ENCODE measurements around the gene SCFD2. TPM values are rescaled to one million over a fixed set of nuclear protein-coding genes. Genes with fewer than 3 reads are reported as not detected.

SCFD2 gene
- polyA plus RNA-seq, 2 of the 4 experiments (the other 2 are of a cell fraction): 7.6 to 10.8 TPM

DNA sequence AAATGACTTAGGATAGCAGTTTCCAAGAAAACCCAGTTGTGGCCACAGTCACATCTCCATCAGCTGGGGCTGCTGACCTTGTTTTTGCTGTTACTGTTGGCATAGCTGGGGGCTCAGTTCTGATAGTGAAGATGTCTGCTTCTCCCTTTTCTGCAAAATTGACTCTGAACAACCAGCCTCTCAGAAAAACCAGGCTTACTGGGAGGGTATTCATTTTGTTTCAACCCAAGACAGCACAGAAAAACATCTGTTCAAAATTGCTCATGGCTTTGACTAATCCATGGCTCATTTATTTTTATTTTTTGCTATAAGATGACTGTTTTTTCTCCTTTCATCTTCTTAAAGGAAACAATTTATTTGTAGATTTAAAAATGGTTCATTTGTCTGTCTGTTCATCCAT is 450.7 kb downstream of the SCFD2 start:
- no peak for TF ChIP-seq BHLHE40 (IDR thresholded peaks at IDR 0.05; ENCODE audit: low read depth, low read length)
- ATAC-seq: no peak
- ChIA-PET CTCF (no interaction called here), POLR2A (no interaction called here)
- no peak for FAIRE-seq
- H3K4me2 ChIP-seq: no peak overlapping the region
- DNase-seq (ENCODE audit: low read depth in 1 of 2, low spot score in 1 of 2): no peak
- H3K4me1 ChIP-seq: no peaks in the 10 kb centered on the region
- H3K4me3 ChIP-seq: no peak overlapping the region
- H3K27ac ChIP-seq: no peak overlapping the region
- no peaks in the 10 kb centered on the region for H3K9me3 ChIP-seq

- H3K4me3 ChIP-seq: no peak overlapping the region
- POLR2A ChIA-PET: no interaction called here
- H3K4me1 ChIP-seq: no peaks in the 10 kb centered on the region
- H3K4me2 ChIP-seq: no peak overlapping the region
- no peak overlapping the region for H3K27ac ChIP-seq
- TF ChIP-seq FOSB (CRISPR knock-in tag; IDR thresholded peaks at IDR 0.05) (no peak), FOXS1 (CRISPR knock-in tag; IDR thresholded peaks at IDR 0.05) (no peak), ZFP36 (IDR thresholded peaks at IDR 0.05; ENCODE audit: borderline replicate concordance, partially characterized antibody) (no peak), MAZ (IDR thresholded peaks at IDR 0.05; ENCODE audit: borderline replicate concordance, low read depth, low read length) (no peak), SREBF2 (IDR thresholded peaks at IDR 0.05) (no peak), HES2 (IDR thresholded peaks at IDR 0.05) (no peak)
- TF ChIP-seq, protein P1, sequence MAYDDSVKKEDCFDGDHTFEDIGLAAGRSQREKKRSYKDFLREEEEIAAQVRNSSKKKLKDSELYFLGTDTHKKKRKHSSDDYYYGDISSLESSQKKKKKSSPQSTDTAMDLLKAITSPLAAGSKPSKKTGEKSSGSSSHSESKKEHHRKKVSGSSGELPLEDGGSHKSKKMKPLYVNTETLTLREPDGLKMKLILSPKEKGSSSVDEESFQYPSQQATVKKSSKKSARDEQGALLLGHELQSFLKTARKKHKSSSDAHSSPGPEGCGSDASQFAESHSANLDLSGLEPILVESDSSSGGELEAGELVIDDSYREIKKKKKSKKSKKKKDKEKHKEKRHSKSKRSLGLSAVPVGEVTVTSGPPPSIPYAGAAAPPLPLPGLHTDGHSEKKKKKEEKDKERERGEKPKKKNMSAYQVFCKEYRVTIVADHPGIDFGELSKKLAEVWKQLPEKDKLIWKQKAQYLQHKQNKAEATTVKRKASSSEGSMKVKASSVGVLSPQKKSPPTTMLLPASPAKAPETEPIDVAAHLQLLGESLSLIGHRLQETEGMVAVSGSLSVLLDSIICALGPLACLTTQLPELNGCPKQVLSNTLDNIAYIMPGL (CRISPR knock-in tag; IDR thresholded peaks at IDR 0.05; ENCODE audit: borderline replicate concordance): no peak
- ATAC-seq (no peak), DNase-seq (ENCODE audit: low read depth in 1 of 2, low spot score in 1 of 2) (no peak), FAIRE-seq (no peak)
- H3K9me3 ChIP-seq: no peaks in the 10 kb centered on the region
- CTCF ChIA-PET: interaction anchor here (0.5 to 0.6 kb wide), 2 partner anchors 23 to 1319 kb away, joined by 3 read pairs; no protein-coding TSS in a partner anchor
- 75% methylated on average over 3 of the region's 3 CpGs for WGBS (ENCODE audit: missing lambda C conversion rate)
Observed at GRCh38 chr4:52914051-52914605, 451.7 kb downstream of the SCFD2 start.

- no peak for ATAC-seq
- no peaks in the 10 kb centered on the region for H3K9me3 ChIP-seq
- no peaks in the 10 kb centered on the region for H3K4me1 ChIP-seq
- no peak for TF ChIP-seq NPAS2 (CRISPR knock-in tag; IDR thresholded peaks at IDR 0.05; ENCODE audit: borderline replicate concordance)
- TF ChIP-seq KDM5A (IDR thresholded peaks at IDR 0.05): no peak
- no peak for TF ChIP-seq CHD2 (IDR thresholded peaks at IDR 0.05; ENCODE audit: low read length, partially characterized antibody)
- no peak for TF ChIP-seq ZC3H11A (IDR thresholded peaks at IDR 0.05)
- TF ChIP-seq RFX5 (IDR thresholded peaks at IDR 0.05): no peak
- TF ChIP-seq CBX8 (IDR thresholded peaks at IDR 0.05): no peak
- TF ChIP-seq CBX2 (IDR thresholded peaks at IDR 0.05; ENCODE audit: borderline replicate concordance, low read depth): no peak
- no peak for TF ChIP-seq FOSB (CRISPR knock-in tag; IDR thresholded peaks at IDR 0.05)
- TF ChIP-seq TFCP2L1 (CRISPR knock-in tag; IDR thresholded peaks at IDR 0.05): no peak
- TF ChIP-seq RCOR1 (IDR thresholded peaks at IDR 0.05; ENCODE audit: low read depth, low read length): no peak
- no peak for TF ChIP-seq RNF2 (IDR thresholded peaks at IDR 0.05; ENCODE audit: borderline replicate concordance, low read depth)
- TF ChIP-seq, protein P2, sequence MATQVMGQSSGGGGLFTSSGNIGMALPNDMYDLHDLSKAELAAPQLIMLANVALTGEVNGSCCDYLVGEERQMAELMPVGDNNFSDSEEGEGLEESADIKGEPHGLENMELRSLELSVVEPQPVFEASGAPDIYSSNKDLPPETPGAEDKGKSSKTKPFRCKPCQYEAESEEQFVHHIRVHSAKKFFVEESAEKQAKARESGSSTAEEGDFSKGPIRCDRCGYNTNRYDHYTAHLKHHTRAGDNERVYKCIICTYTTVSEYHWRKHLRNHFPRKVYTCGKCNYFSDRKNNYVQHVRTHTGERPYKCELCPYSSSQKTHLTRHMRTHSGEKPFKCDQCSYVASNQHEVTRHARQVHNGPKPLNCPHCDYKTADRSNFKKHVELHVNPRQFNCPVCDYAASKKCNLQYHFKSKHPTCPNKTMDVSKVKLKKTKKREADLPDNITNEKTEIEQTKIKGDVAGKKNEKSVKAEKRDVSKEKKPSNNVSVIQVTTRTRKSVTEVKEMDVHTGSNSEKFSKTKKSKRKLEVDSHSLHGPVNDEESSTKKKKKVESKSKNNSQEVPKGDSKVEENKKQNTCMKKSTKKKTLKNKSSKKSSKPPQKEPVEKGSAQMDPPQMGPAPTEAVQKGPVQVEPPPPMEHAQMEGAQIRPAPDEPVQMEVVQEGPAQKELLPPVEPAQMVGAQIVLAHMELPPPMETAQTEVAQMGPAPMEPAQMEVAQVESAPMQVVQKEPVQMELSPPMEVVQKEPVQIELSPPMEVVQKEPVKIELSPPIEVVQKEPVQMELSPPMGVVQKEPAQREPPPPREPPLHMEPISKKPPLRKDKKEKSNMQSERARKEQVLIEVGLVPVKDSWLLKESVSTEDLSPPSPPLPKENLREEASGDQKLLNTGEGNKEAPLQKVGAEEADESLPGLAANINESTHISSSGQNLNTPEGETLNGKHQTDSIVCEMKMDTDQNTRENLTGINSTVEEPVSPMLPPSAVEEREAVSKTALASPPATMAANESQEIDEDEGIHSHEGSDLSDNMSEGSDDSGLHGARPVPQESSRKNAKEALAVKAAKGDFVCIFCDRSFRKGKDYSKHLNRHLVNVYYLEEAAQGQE (IDR thresholded peaks at IDR 0.05): no peak
- TF ChIP-seq TP53 (CRISPR knock-in tag; IDR thresholded peaks at IDR 0.05): no peak
- TF ChIP-seq, protein P1 (CRISPR knock-in tag; IDR thresholded peaks at IDR 0.05; ENCODE audit: borderline replicate concordance): no peak
- TF ChIP-seq, protein P3, sequence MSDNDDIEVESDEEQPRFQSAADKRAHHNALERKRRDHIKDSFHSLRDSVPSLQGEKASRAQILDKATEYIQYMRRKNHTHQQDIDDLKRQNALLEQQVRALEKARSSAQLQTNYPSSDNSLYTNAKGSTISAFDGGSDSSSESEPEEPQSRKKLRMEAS (IDR thresholded peaks at IDR 0.05): no peak
- no peak for TF ChIP-seq MYC (IDR thresholded peaks at IDR 0.05; ENCODE audit: borderline replicate concordance, low read length)
- TF ChIP-seq, protein P4, sequence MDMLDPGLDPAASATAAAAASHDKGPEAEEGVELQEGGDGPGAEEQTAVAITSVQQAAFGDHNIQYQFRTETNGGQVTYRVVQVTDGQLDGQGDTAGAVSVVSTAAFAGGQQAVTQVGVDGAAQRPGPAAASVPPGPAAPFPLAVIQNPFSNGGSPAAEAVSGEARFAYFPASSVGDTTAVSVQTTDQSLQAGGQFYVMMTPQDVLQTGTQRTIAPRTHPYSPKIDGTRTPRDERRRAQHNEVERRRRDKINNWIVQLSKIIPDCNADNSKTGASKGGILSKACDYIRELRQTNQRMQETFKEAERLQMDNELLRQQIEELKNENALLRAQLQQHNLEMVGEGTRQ (IDR thresholded peaks at IDR 0.05): no peak
- no peak for TF ChIP-seq ZFP36 (IDR thresholded peaks at IDR 0.05; ENCODE audit: borderline replicate concordance, partially characterized antibody)
- TF ChIP-seq MAFK (IDR thresholded peaks at IDR 0.05; ENCODE audit: partially characterized antibody): no peak
- no peak for TF ChIP-seq MAZ (IDR thresholded peaks at IDR 0.05; ENCODE audit: borderline replicate concordance, low read depth, low read length)
- no peak overlapping the region for H3K27ac ChIP-seq
- H3K4me3 ChIP-seq: no peak overlapping the region
- DNase-seq (ENCODE audit: low read depth in 1 of 2, low spot score in 1 of 2): no peak
- 92% methylated on average over 2 of the region's 2 CpGs for WGBS (ENCODE audit: missing lambda C conversion rate)
- POLR2A ChIA-PET: no interaction called here
- CTCF ChIA-PET: interaction anchor here (1.2 kb wide), 1 partner anchor 44 kb away, joined by 5 read pairs; no protein-coding TSS in a partner anchor
- H3K4me2 ChIP-seq: no peak overlapping the region
- FAIRE-seq: no peak
Observed at GRCh38 chr4:52912608-52913007, 453.3 kb downstream of the SCFD2 start.
